ENCODE results near the gene PRAF2. TPM values are rescaled to one million over a fixed set of nuclear protein-coding genes. Genes with fewer than 3 reads are reported as not detected.

PRAF2 gene
- total RNA-seq, 1 experiment from 2014 or later = 0.07 TPM

Other genes starting within 250 kb of the PRAF2 start
- gene ERAS, start 247.5 kb downstream of the PRAF2 start, total RNA-seq (2014; rRNA removed) = not detected in 2 replicates
- gene PCSK1N, start 238.4 kb downstream of the PRAF2 start, total RNA-seq (2014; rRNA removed) = 135 and 177 TPM in 2 replicates
- 101 and 119 TPM in 2 replicates for gene TIMM17B, start 176.2 kb downstream of the PRAF2 start, total RNA-seq (2014; rRNA removed)
- gene PQBP1, start 176.1 kb downstream of the PRAF2 start, total RNA-seq (2014; rRNA removed) = 189 and 241 TPM in 2 replicates
- 46.6 and 46.8 TPM in 2 replicates for gene SLC35A2, start 162.4 kb downstream of the PRAF2 start, total RNA-seq (2014; rRNA removed)
- gene PIM2, start 155.0 kb downstream of the PRAF2 start, total RNA-seq (2014; rRNA removed) = 24.1 and 25.6 TPM in 2 replicates
- 41.4 and 50.9 TPM in 2 replicates for gene OTUD5, start 116.4 kb downstream of the PRAF2 start, total RNA-seq (2014; rRNA removed)
- 0.51 and 0.86 TPM in 2 replicates for gene KCND1, start 102.2 kb downstream of the PRAF2 start, total RNA-seq (2014; rRNA removed)
- gene GRIPAP1, start 71.7 kb downstream of the PRAF2 start, total RNA-seq (2014; rRNA removed) = 31.1 and 44.3 TPM in 2 replicates
- 46.9 and 56.9 TPM in 2 replicates for gene TFE3, start 30.6 kb downstream of the PRAF2 start, total RNA-seq (2014; rRNA removed)
- 5.3 and 7.1 TPM in 2 replicates for gene CCDC120, start 15.0 kb downstream of the PRAF2 start, total RNA-seq (2014; rRNA removed)
- 27.2 and 34.8 TPM in 2 replicates for gene WDR45, start 5.9 kb upstream of the PRAF2 start, total RNA-seq (2014; rRNA removed)
- 54.2 TPM in 2 replicates for gene GPKOW, start 49.7 kb upstream of the PRAF2 start, total RNA-seq (2014; rRNA removed)
- 9.3 and 12.5 TPM in 2 replicates for gene MAGIX, start 88.8 kb upstream of the PRAF2 start, total RNA-seq (2014; rRNA removed)
- 165 and 171 TPM in 2 replicates for gene PLP2, start 97.9 kb upstream of the PRAF2 start, total RNA-seq (2014; rRNA removed)
- 16.5 and 29.1 TPM in 2 replicates for gene PRICKLE3, start 112.4 kb upstream of the PRAF2 start, total RNA-seq (2014; rRNA removed)
- 0.29 and 0.47 TPM in 2 replicates for gene SYP, start 126.2 kb upstream of the PRAF2 start, total RNA-seq (2014; rRNA removed)
- gene CACNA1F, start 159.3 kb upstream of the PRAF2 start, total RNA-seq (2014; rRNA removed) = not detected in 2 replicates
- gene CCDC22, start 161.5 kb upstream of the PRAF2 start, total RNA-seq (2014; rRNA removed) = 25.4 and 36.4 TPM in 2 replicates
- gene FOXP3, start 190.7 kb upstream of the PRAF2 start, total RNA-seq (2014; rRNA removed) = not detected in 2 replicates
- gene PPP1R3F, start 195.8 kb upstream of the PRAF2 start, total RNA-seq (2014; rRNA removed) = 11.8 and 17.8 TPM in 2 replicates
- not detected in 2 replicates for gene GAGE10, start 229.6 kb upstream of the PRAF2 start, total RNA-seq (2014; rRNA removed)
- not detected in 2 replicates for gene GAGE12J, start 248.0 kb upstream of the PRAF2 start, total RNA-seq (2014; rRNA removed)

Data from PC-3 (cell line).